Liver (tissue), 3 donors: ENCODE results near the gene LPIN3.

ENCODE experiments used
- YY1 ChIP-seq: IDR thresholded peaks from 2 replicates; pipeline ENCODE4 v1.6.1; 2016; ENCODE audit warnings: antibody characterized with exemption, mild to moderate bottlenecking
- TF ChIP-seq, protein P1 (sequence below): fragments of 150-350 bp; IDR thresholded peaks from 2 replicates; pipeline ENCODE4 v1.5.1; 2017; ENCODE audit warnings: improper control_type of control experiment, low read depth, low read length; ENCODE audit not compliant: missing input control
- TF ChIP-seq, protein P2 (sequence below): IDR thresholded peaks from 2 replicates; pipeline ENCODE4 v1.6.1; 2016; ENCODE audit warnings: antibody characterized with exemption, mild to moderate bottlenecking
- TF ChIP-seq, protein P3 (sequence below): IDR thresholded peaks from 2 replicates; pipeline ENCODE4 v1.6.1; 2016; ENCODE audit warnings: antibody characterized with exemption
- TF ChIP-seq, protein P4 (sequence below): IDR thresholded peaks from 2 replicates; pipeline ENCODE4 v1.6.1; 2016; ENCODE audit warnings: antibody characterized with exemption
- donor health status: healthy.
- donor health status: healthy.

DNA sequence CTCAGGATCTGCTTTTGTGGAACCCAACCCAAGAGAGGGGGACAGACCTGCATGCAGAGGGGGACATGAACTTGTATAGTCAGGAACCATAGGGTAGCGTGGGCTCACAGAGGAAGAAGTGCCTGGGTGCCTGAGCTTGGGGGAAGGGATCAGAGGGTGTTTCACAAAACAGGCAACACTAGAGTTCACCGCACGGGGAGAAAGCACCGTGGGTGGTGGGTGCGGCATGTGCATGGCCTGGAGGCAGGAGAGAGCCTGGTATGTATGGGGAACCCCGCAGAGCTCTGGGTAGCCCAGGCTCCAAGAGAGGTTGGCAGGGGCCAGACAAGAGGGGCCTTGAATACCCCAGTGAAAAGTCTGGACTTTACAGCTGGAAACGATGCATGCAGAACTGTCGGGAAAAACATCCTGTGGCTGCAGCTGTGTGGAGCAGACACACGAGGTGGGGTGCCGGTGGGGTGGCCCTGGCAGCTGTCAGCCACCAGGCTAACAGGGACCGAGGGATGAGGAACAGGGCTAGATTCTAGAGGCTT is 32.7 kb downstream of the LPIN3 start:
- TF ChIP-seq, protein P1, sequence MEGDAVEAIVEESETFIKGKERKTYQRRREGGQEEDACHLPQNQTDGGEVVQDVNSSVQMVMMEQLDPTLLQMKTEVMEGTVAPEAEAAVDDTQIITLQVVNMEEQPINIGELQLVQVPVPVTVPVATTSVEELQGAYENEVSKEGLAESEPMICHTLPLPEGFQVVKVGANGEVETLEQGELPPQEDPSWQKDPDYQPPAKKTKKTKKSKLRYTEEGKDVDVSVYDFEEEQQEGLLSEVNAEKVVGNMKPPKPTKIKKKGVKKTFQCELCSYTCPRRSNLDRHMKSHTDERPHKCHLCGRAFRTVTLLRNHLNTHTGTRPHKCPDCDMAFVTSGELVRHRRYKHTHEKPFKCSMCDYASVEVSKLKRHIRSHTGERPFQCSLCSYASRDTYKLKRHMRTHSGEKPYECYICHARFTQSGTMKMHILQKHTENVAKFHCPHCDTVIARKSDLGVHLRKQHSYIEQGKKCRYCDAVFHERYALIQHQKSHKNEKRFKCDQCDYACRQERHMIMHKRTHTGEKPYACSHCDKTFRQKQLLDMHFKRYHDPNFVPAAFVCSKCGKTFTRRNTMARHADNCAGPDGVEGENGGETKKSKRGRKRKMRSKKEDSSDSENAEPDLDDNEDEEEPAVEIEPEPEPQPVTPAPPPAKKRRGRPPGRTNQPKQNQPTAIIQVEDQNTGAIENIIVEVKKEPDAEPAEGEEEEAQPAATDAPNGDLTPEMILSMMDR, result no peak
- TF ChIP-seq, protein P2, sequence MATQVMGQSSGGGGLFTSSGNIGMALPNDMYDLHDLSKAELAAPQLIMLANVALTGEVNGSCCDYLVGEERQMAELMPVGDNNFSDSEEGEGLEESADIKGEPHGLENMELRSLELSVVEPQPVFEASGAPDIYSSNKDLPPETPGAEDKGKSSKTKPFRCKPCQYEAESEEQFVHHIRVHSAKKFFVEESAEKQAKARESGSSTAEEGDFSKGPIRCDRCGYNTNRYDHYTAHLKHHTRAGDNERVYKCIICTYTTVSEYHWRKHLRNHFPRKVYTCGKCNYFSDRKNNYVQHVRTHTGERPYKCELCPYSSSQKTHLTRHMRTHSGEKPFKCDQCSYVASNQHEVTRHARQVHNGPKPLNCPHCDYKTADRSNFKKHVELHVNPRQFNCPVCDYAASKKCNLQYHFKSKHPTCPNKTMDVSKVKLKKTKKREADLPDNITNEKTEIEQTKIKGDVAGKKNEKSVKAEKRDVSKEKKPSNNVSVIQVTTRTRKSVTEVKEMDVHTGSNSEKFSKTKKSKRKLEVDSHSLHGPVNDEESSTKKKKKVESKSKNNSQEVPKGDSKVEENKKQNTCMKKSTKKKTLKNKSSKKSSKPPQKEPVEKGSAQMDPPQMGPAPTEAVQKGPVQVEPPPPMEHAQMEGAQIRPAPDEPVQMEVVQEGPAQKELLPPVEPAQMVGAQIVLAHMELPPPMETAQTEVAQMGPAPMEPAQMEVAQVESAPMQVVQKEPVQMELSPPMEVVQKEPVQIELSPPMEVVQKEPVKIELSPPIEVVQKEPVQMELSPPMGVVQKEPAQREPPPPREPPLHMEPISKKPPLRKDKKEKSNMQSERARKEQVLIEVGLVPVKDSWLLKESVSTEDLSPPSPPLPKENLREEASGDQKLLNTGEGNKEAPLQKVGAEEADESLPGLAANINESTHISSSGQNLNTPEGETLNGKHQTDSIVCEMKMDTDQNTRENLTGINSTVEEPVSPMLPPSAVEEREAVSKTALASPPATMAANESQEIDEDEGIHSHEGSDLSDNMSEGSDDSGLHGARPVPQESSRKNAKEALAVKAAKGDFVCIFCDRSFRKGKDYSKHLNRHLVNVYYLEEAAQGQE, result no peak
- TF ChIP-seq YY1, result no peak
- TF ChIP-seq, protein P3, sequence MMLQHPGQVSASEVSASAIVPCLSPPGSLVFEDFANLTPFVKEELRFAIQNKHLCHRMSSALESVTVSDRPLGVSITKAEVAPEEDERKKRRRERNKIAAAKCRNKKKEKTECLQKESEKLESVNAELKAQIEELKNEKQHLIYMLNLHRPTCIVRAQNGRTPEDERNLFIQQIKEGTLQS, result no peak
- TF ChIP-seq, protein P4, sequence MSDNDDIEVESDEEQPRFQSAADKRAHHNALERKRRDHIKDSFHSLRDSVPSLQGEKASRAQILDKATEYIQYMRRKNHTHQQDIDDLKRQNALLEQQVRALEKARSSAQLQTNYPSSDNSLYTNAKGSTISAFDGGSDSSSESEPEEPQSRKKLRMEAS, result no peak
